H9 (cell line): ENCODE results near the gene CEP44. TPM values are rescaled to one million over a fixed set of nuclear protein-coding genes. Genes with fewer than 3 reads are reported as not detected.

Source experiments
- DNase-seq: peaks from one replicate; pipeline ENCODE4 v3.0.0-alpha.2; 2017
- H2AFZ ChIP-seq: one replicate; pipeline ENCODE4 v1.6.1; 2013; ENCODE audit warnings: mild to moderate bottlenecking, low read length, control low read depth, moderate library complexity
- H2AK5ac ChIP-seq: 2 replicates; pipeline ENCODE4 v1.6.1; 2013; ENCODE audit warnings: low read length, control low read depth, mixed read lengths; ENCODE audit not compliant: insufficient read length
- H2BK120ac ChIP-seq: one replicate; pipeline ENCODE4 v1.6.1; 2013; ENCODE audit warnings: low read depth, mild to moderate bottlenecking, low read length, control low read depth, inconsistent platforms; ENCODE audit not compliant: poor library complexity, severe bottlenecking
- H2BK12ac ChIP-seq: 2 replicates; pipeline ENCODE4 v1.6.1; 2013; ENCODE audit warnings: low read length, control low read depth, mixed read lengths, low read depth; ENCODE audit not compliant: insufficient read length
- H2BK15ac ChIP-seq: 2 replicates; pipeline ENCODE4 v1.6.1; 2013; ENCODE audit warnings: low read depth, low read length, control low read depth
- H2BK20ac ChIP-seq: one replicate; pipeline ENCODE4 v1.6.1; 2013; ENCODE audit warnings: low read depth, mild to moderate bottlenecking, low read length, control low read depth, inconsistent platforms; ENCODE audit not compliant: poor library complexity, severe bottlenecking
- H2BK5ac ChIP-seq: 2 replicates; pipeline ENCODE4 v1.6.1; 2013; ENCODE audit warnings: low read length, control low read depth, mixed read lengths; ENCODE audit not compliant: insufficient read length
- H3K14ac ChIP-seq: 2 replicates; pipeline ENCODE4 v1.6.1; 2013; ENCODE audit warnings: low read length, control low read depth; ENCODE audit not compliant: insufficient read depth
- H3K18ac ChIP-seq: 2 replicates; pipeline ENCODE4 v1.6.1; 2013; ENCODE audit warnings: low read depth, mild to moderate bottlenecking, mixed read lengths, low read length, control low read depth; ENCODE audit not compliant: insufficient read length
- H3K23ac ChIP-seq: 2 replicates; pipeline ENCODE4 v1.6.1; 2013; ENCODE audit warnings: low read length, control low read depth, mixed read lengths, low read depth; ENCODE audit not compliant: insufficient read length
- H3K23me2 ChIP-seq: 2 replicates; pipeline ENCODE4 v1.6.1; 2013; ENCODE audit warnings: low read depth, mild to moderate bottlenecking, mixed read lengths, low read length, control low read depth; ENCODE audit not compliant: insufficient read length, poor library complexity, severe bottlenecking
- H3K27ac ChIP-seq: 2 replicates; pipeline ENCODE4 v1.5.1; 2013; ENCODE audit warnings: low read length, control low read depth, mixed read lengths, low read depth; ENCODE audit not compliant: insufficient read length
- H3K27me3 ChIP-seq: 2 replicates; pipeline ENCODE4 v1.6.1; 2013; ENCODE audit warnings: low read length, control low read depth, inconsistent platforms; ENCODE audit not compliant: insufficient read depth
- H3K4ac ChIP-seq: 2 replicates; pipeline ENCODE4 v1.6.1; 2013; ENCODE audit warnings: low read depth, mild to moderate bottlenecking, control low read depth, inconsistent platforms, low read length, moderate library complexity
- H3K4me1 ChIP-seq: 2 replicates; pipeline ENCODE4 v1.6.1; 2013; ENCODE audit warnings: low read length, control low read depth, inconsistent platforms; ENCODE audit not compliant: insufficient read depth
- H3K4me2 ChIP-seq: 2 replicates; pipeline ENCODE4 v1.6.1; 2013; ENCODE audit warnings: low read length, control low read depth, mixed read lengths; ENCODE audit not compliant: insufficient read length, insufficient read depth
- H3K56ac ChIP-seq: 2 replicates; pipeline ENCODE4 v1.6.1; 2013; ENCODE audit warnings: low read depth, mild to moderate bottlenecking, mixed read lengths, low read length, control low read depth; ENCODE audit not compliant: insufficient read length
- H3K79me1 ChIP-seq: 2 replicates; pipeline ENCODE4 v1.6.1; 2013; ENCODE audit warnings: low read depth, mild to moderate bottlenecking, moderate library complexity, low read length, control low read depth, inconsistent platforms; ENCODE audit not compliant: insufficient read depth, poor library complexity, severe bottlenecking
- H3K79me2 ChIP-seq: 2 replicates; pipeline ENCODE4 v1.6.1; 2013; ENCODE audit warnings: low read length, control low read depth, inconsistent platforms; ENCODE audit not compliant: insufficient read depth
- H3K9ac ChIP-seq: 2 replicates; pipeline ENCODE4 v1.6.1; 2013; ENCODE audit warnings: low read length, control low read depth, mixed read lengths; ENCODE audit not compliant: insufficient read length; ENCODE audit errors: extremely low read depth
- H3K9me3 ChIP-seq: one replicate; pipeline ENCODE4 v1.6.1; 2013; ENCODE audit warnings: low read depth, low read length, inconsistent platforms; ENCODE audit not compliant: control insufficient read depth
- H3T11ph ChIP-seq: one replicate; pipeline ENCODE4 v1.6.1; 2013; ENCODE audit warnings: mild to moderate bottlenecking, low read length, control low read depth, inconsistent platforms
- H4K20me1 ChIP-seq: one replicate; pipeline ENCODE4 v1.6.1; 2013; ENCODE audit not compliant: control insufficient read depth, insufficient read length, insufficient read depth
- H4K5ac ChIP-seq: 2 replicates; pipeline ENCODE4 v1.6.1; 2013; ENCODE audit warnings: low read depth, mild to moderate bottlenecking, mixed read lengths, low read length, control low read depth; ENCODE audit not compliant: insufficient read length
- H4K8ac ChIP-seq: replicated peaks from 2 replicates; pipeline ENCODE4 v1.6.1; 2013; ENCODE audit warnings: low read length, control low read depth, mixed read lengths, low read depth; ENCODE audit not compliant: insufficient read length
- H4K91ac ChIP-seq: 2 replicates; pipeline ENCODE4 v1.6.1; 2013; ENCODE audit warnings: low read depth, mild to moderate bottlenecking, moderate library complexity, mixed read lengths, low read length, control low read depth; ENCODE audit not compliant: insufficient read length
- H3K27ac Mint-ChIP-seq, 3 experiments: 2 replicates in 2 of 3; 3 replicates in 1 of 3; pipeline ENCODE4 v1.8.0; 2020 to 2021; ENCODE audit warnings: mixed read lengths in 3 of 3, mild to moderate bottlenecking in 1 of 3, moderate library complexity in 1 of 3
- H3K27me3 Mint-ChIP-seq: 2 replicates; pipeline ENCODE4 v1.8.0; 2021; ENCODE audit warnings: low read depth, mild to moderate bottlenecking, moderate library complexity, mixed read lengths
- H3K36me3 Mint-ChIP-seq, 3 experiments: 2 replicates in 2 of 3; 3 replicates in 1 of 3; pipeline ENCODE4 v1.8.0; 2020 to 2021; ENCODE audit warnings: low read depth in 3 of 3, mixed read lengths in 3 of 3; ENCODE audit not compliant: insufficient read depth in 1 of 3
- H3K4me1 Mint-ChIP-seq, 2 experiments: 2 replicates each; pipeline ENCODE4 v1.8.0; 2020; ENCODE audit warnings: mixed read lengths in 2 of 2
- H3K4me3 Mint-ChIP-seq, 2 experiments: 2 replicates in 1 of 2; 3 replicates in 1 of 2; pipeline ENCODE4 v1.8.0; 2020 to 2021; ENCODE audit warnings: mild to moderate bottlenecking in 2 of 2, mixed read lengths in 2 of 2, moderate library complexity in 1 of 2
- H3K9me3 Mint-ChIP-seq, 2 experiments: 2 replicates in 1 of 2; 3 replicates in 1 of 2; pipeline ENCODE4 v1.8.0; 2020; ENCODE audit warnings: mild to moderate bottlenecking in 2 of 2, mixed read lengths in 2 of 2, moderate library complexity in 1 of 2
- CTCF ChIP-seq: fragments of 200-600 bp; sonication (generic); conservative IDR thresholded peaks from 3 replicates; pipeline ENCODE4 v1.8.0; 2021; ENCODE audit warnings: antibody characterized with exemption, mild to moderate bottlenecking
- WGBS: extraction: QIAGEN DNeasy Blood & Tissue Kit; methylation state at CpG from one replicate; pipeline ENCODE4 v1.1.7; 2013; ENCODE audit warnings: missing lambda C conversion rate, low lambda C conversion rate, mixed read lengths; ENCODE audit not compliant: insufficient read length; ENCODE audit errors: extremely low coverage; 5-methylcytosine and 5-hydroxymethylcytosine counted together
- total RNA-seq: library from RNA; stranded (reverse); gene quantifications from 2 replicates; pipeline ENCODE4 v1.2.1, GENCODE V29; 2021

The CEP44 gene
- total RNA-seq, 1 experiment from 2014 or later: 16.5 TPM

- Histone ChIP-seq H2BK20ac (no peak overlapping the region), H2BK12ac (no peak overlapping the region), H2BK120ac (no peak overlapping the region), H3K4me2 (no peak overlapping the region), H4K8ac (no peak overlapping the region), H3K4ac (no peak overlapping the region), H3K18ac (no peak overlapping the region), H2AFZ (no peak overlapping the region), H2BK5ac (no peak overlapping the region), H3K27ac (no peak overlapping the region), H4K91ac (no peak overlapping the region), H3K9ac (no peak overlapping the region), H3T11ph (no peak overlapping the region), H3K4me1 (no peaks in the 10 kb centered on the region), H4K20me1 (no peaks in the 10 kb centered on the region), H3K56ac (no peak overlapping the region), H4K5ac (no peak overlapping the region), H2BK15ac (no peak overlapping the region), H3K79me2 (no peaks in the 10 kb centered on the region), H3K23me2 (no peaks in the 10 kb centered on the region), H3K9me3 (no peaks in the 10 kb centered on the region), H3K14ac (no peak overlapping the region), H3K27me3 (no peaks in the 10 kb centered on the region), H3K23ac (no peak overlapping the region), H2AK5ac (no peak overlapping the region), H3K79me1 (no peaks in the 10 kb centered on the region)
- no peak for DNase-seq
- H3K27me3 Mint-ChIP-seq: no peaks in the 10 kb centered on the region
- no peak overlapping the region for H3K27ac Mint-ChIP-seq
- no peaks in the 10 kb centered on the region for H3K4me1 Mint-ChIP-seq
- WGBS: no CpG with 5 or more reads among the region's 2 CpGs
- H3K4me3 Mint-ChIP-seq: no peak overlapping the region
- no peaks in the 10 kb centered on the region for H3K36me3 Mint-ChIP-seq
- no peak for TF ChIP-seq CTCF
- H3K9me3 Mint-ChIP-seq: no peaks in the 10 kb centered on the region
Observed at GRCh38 chr4:174266416-174266815, 17.3 kb upstream of the CEP44 start.
